Measurements from ENCODE around the gene FOSL2. TPM values are rescaled to one million over a fixed set of nuclear protein-coding genes. Genes with fewer than 3 reads are reported as not detected.

FOSL2 gene
- total RNA-seq, 4 donors from 2014 or later = 46.2 to 239 (median 207) TPM

DNA sequence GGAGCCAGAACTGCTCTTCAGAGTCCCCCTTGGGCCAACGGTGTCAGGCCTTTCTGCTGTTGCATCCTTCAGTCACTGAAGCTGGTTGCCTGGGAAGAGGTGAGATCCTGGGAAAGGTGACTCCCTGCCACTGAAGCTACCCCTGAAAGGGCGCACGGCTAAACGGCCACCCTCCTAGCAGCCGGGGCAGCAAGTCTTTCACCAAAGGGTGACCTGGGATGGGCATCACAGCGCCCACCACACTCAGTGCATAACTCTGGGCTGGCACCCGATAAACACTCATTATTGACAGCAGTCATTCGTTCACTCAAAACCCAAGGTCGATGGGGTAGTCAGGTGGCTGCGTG lies 26.5 kb upstream of the FOSL2 start:
- DNase-seq = no peak
- H3K4me3 ChIP-seq = no peak overlapping the region
- H3K27me3 ChIP-seq = no peaks in the 10 kb centered on the region
- no peaks in the 10 kb centered on the region for H3K9me3 ChIP-seq
- peak overlapping the region in 3 of 4 donors; percentile 83 to 94 (median 90) for H3K27ac ChIP-seq
- TF ChIP-seq, protein P1, sequence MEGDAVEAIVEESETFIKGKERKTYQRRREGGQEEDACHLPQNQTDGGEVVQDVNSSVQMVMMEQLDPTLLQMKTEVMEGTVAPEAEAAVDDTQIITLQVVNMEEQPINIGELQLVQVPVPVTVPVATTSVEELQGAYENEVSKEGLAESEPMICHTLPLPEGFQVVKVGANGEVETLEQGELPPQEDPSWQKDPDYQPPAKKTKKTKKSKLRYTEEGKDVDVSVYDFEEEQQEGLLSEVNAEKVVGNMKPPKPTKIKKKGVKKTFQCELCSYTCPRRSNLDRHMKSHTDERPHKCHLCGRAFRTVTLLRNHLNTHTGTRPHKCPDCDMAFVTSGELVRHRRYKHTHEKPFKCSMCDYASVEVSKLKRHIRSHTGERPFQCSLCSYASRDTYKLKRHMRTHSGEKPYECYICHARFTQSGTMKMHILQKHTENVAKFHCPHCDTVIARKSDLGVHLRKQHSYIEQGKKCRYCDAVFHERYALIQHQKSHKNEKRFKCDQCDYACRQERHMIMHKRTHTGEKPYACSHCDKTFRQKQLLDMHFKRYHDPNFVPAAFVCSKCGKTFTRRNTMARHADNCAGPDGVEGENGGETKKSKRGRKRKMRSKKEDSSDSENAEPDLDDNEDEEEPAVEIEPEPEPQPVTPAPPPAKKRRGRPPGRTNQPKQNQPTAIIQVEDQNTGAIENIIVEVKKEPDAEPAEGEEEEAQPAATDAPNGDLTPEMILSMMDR (IDR thresholded peaks at IDR 0.05) = no peak
- no peak for TF ChIP-seq POLR2A (IDR thresholded peaks at IDR 0.05)
- H3K36me3 ChIP-seq = no peaks in the 10 kb centered on the region
- peaks cover 0 to 38% (median 18%) of the 10 kb centered on the region in 4 donors for H3K4me1 ChIP-seq

DNA sequence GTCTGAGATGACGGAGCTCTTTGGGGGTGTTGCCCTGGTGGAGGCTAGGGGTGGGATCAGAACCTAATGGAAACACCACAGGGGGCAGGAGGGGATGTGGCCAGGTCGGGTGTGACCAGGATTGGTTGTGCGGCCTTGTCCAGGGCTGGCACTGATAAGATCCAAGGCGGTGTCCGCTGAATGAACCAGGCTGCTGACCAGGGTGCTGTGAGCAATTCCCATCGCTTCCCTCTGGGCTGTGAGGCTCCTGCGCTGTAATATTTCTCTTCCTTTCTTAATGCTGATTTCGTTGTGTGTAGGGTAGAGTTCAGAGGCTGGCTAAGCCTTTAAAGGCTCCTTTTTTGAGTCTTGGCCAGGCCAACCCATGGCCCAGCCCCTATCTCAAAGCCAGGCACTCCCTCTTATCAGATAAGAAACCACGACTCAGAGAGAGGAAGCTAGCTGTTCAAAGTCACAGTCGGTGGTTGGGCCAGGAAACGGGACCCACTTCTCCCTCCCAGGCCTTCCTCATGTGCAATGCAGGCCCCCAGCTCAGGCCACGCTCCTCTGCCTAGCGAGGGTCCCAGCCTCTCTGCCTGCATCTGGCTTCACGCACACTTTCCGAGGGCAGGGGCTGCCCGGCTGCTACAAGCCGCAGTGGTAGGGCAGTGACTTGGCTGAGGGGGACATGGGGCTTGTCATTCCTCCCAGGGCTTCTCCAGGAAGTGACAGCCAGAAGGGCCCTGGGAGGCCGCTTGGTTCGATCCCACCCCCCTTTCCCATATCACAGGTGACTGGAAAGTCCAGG lies 26.0 kb upstream of the FOSL2 start:
- H3K9me3 ChIP-seq = no peaks in the 10 kb centered on the region
- H3K36me3 ChIP-seq = no peaks in the 10 kb centered on the region
- H3K27me3 ChIP-seq = no peaks in the 10 kb centered on the region
- H3K4me1 ChIP-seq = peaks cover 0 to 38% (median 18%) of the 10 kb centered on the region in 4 donors
- peak; percentile 40 to 86 (median 81) for DNase-seq
- TF ChIP-seq, protein P1 (IDR thresholded peaks at IDR 0.05) = peak in 2 of 6 experiments; percentile 6
- peak; percentile 70 to 93 for TF ChIP-seq POLR2A (IDR thresholded peaks at IDR 0.05)
- peak overlapping the region in 3 of 4 donors; percentile 83 to 94 (median 90) for H3K27ac ChIP-seq
- H3K4me3 ChIP-seq = peak overlapping the region in 1 of 4 donors; percentile 2

DNA sequence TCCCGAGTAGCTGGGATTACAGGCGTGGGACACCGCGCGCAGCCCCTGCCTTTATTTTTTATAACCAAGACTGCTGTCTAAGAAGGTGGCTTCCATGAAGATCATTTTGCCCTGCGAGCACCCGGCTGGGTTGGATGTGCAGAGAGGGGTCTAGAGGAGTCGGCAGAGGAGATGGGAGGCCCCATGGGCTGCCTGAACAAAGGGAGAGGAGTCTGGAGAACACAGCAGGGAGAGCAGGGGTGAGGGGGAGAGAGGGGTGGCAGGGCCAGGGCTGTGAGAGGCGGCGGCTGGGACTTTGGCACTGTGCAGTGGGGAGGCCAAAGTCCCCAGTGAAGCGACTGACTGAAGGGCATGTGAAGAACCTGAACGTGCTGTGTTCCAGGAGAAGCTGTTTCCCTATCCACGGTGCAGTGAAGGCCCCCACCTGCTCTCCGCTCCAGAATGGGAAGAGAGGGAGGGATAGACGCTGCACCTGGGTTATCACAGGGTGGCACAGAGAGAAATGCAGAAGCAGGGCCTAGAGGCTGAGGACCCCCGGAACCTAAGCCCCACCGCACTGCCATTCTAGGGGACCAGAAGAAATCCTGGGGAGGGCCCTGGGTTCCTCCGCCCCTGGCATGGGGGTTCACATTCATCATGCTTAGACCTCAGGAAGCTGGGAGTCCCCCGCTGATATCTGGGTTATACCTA lies 24.8 kb upstream of the FOSL2 start:
- H3K27me3 ChIP-seq = no peaks in the 10 kb centered on the region

DNA sequence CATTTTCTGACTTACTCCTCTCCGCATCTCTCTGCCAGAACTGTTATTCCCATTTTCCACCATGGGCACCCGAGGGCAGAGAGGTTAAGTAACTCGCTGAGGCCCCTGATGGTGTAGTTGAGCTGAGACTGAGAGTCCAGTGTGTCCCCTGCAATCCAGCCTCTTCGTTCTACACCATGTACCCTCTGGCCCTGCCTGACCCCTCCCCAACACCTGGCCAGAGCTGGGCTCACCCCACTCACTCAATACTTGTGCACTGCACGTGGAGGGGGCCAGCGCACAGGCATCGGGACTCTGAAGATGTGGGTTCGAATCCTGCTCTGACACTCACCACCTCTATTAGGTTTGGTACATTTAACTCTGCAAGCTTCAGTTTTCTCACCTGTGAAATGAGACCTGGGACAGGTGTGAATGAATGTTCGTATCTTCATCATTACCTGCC lies 24.3 kb upstream of the FOSL2 start:
- peak overlapping the region in 3 of 4 donors; percentile 83 to 94 (median 90) for H3K27ac ChIP-seq

More for the DNA sequence above, 24.8 kb upstream of the FOSL2 start:
- peaks cover 0 to 38% (median 18%) of the 10 kb centered on the region in 4 donors for H3K4me1 ChIP-seq
- no peaks in the 10 kb centered on the region for H3K36me3 ChIP-seq
- peak in 2 of 3 donors; percentile 73 to 81 for DNase-seq
- TF ChIP-seq, protein P1 (IDR thresholded peaks at IDR 0.05) = no peak
- TF ChIP-seq POLR2A (IDR thresholded peaks at IDR 0.05) = peak in 1 of 2 donors; percentile 51
- peak overlapping the region in 3 of 4 donors; percentile 83 to 94 (median 90) for H3K27ac ChIP-seq
- H3K9me3 ChIP-seq = no peaks in the 10 kb centered on the region
- H3K4me3 ChIP-seq = no peak overlapping the region

DNA sequence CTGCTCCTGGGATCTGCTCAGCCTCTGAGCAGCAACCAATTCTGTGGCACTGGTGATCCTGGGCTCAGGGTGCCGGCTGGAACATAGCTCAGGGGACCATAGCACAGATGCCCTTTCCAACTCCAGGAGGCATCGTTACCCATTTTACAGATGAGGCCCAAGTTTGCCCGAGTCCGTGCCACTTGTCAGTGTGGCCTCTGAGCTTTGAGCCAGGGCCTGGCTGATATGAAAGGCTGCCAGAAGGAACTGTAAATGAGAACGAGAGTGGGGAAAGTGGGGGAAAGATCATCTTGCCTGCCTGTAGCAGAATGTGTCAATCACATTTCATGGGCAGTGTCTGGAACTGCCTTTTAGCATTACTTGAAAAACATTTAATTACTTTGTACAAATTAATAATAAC lies 23.3 kb upstream of the FOSL2 start:
- no peaks in the 10 kb centered on the region for H3K36me3 ChIP-seq
- no peaks in the 10 kb centered on the region for H3K9me3 ChIP-seq
- no peaks in the 10 kb centered on the region for H3K27me3 ChIP-seq
- no peak for TF ChIP-seq POLR2A (IDR thresholded peaks at IDR 0.05)
- TF ChIP-seq, protein P1 (IDR thresholded peaks at IDR 0.05) = no peak
- H3K4me1 ChIP-seq = peaks cover 0 to 38% (median 18%) of the 10 kb centered on the region in 4 donors
- H3K27ac ChIP-seq = peak overlapping the region in 3 of 4 donors; percentile 9 to 94 (median 48)
- no peak for DNase-seq
- H3K4me3 ChIP-seq = no peak overlapping the region

More for the DNA sequence above, 24.3 kb upstream of the FOSL2 start:
- Histone ChIP-seq H3K4me3 (no peak overlapping the region), H3K27me3 (no peaks in the 10 kb centered on the region), H3K9me3 (no peaks in the 10 kb centered on the region), H3K4me1 (peaks cover 0 to 38% (median 18%) of the 10 kb centered on the region in 4 donors), H3K36me3 (no peaks in the 10 kb centered on the region)
- no peak for DNase-seq
- TF ChIP-seq, protein P1 (IDR thresholded peaks at IDR 0.05) = no peak
- no peak for TF ChIP-seq POLR2A (IDR thresholded peaks at IDR 0.05)

All from Peyer's patch (tissue), 4 donors.